ENCODE results near the gene SMIM29.
"Not testable (repeated sequence)": the region's sequence is repeated elsewhere in the genome, so short reads cannot be mapped to it uniquely, and the experiment has no call there.

Gene SMIM29

DNA sequence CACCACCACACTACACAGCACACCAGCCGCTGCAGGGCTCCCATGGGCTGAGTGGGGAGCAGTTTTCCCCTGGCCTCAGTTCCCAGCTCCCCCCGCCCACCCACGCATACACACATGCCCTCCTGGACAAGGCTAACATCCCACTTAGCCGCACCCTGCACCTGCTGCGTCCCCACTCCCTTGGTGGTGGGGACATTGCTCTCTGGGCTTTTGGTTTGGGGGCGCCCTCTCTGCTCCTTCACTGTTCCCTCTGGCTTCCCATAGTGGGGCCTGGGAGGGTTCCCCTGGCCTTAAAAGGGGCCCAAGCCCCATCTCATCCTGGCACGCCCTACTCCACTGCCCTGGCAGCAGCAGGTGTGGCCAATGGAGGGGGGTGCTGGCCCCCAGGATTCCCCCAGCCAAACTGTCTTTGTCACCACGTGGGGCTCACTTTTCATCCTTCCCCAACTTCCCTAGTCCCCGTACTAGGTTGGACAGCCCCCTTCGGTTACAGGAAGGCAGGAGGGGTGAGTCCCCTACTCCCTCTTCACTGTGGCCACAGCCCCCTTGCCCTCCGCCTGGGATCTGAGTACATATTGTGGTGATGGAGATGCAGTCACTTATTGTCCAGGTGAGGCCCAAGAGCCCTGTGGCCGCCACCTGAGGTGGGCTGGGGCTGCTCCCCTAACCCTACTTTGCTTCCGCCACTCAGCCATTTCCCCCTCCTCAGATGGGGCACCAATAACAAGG, 3.6 kb downstream of the SMIM29 start:
- H3K9me3 ChIP-seq (ENCODE audit: control insufficient read depth, insufficient read depth, low read depth, low read length); H3K27ac ChIP-seq (ENCODE audit: low read depth, low read length); H3K27me3 ChIP-seq (ENCODE audit: control insufficient read depth, insufficient read depth, low read length); H3K4me3 ChIP-seq (ENCODE audit: low read depth, low read length); H3K9ac ChIP-seq (ENCODE audit: low read length): not testable (repeated sequence)
- Histone ChIP-seq H3K4me1 (ENCODE audit: control insufficient read depth, insufficient read depth, low read length) (peaks cover 39% of the 10 kb centered on the region), H3K36me3 (ENCODE audit: control insufficient read depth, insufficient read depth, low read length) (peaks cover 49% of the 10 kb centered on the region)

DNA sequence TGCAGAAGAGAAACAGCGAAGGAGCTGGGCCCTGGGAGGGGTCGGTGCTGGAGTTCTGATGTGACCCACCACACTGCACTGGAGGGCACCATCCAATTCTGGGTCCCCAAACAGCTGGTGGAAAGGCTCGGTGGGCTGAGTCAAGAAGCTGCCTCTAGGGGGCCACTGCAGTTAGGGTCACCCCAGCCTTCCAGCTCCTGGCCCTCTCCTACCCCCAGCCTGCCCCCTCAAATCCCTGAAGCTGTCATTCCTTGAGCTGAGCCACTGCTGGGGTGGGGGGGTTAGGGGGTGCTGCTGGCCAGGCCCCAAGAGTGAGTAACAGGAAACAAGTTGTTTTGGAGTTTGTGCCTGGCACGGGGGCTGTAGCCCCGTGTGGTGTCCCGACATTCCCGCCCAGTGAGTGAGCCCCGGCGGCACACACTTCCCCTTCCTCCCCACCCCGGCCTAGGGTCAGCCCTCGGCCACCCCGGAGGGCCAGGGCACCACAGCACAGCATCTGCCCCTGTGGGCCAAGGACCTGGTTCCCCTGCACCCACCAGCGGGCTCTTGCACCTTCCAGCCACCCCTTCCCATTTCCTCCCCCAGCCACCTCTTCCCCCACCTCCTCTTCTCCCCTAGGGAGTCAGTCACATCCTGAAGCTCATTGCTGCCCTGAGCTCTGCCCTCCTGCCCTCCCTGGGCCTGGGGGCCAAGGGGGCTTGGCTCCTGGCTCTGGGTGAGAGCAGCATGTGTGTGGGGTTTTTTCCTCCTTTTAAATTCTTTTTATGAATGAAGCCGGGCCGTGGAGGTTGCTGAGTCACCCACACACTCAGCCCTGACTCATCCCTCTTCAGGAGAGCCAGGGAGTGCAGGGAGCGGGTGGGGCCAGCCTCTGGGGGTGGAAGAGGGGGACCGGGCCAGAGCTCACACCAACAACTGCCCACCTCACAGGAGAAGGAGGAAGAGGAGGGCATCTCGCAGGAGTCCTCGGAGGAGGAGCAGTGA, 4.6 kb downstream of the SMIM29 start:
- peaks cover 48% of the 10 kb centered on the region for H3K4me1 ChIP-seq (ENCODE audit: control insufficient read depth, insufficient read depth, low read length)
- H3K4me3 ChIP-seq (ENCODE audit: low read depth, low read length), result no peak overlapping the region
- no peaks in the 10 kb centered on the region for H3K9me3 ChIP-seq (ENCODE audit: control insufficient read depth, insufficient read depth, low read depth, low read length)
- H3K36me3 ChIP-seq (ENCODE audit: control insufficient read depth, insufficient read depth, low read length), result peaks cover 59% of the 10 kb centered on the region
- H3K9ac ChIP-seq (ENCODE audit: low read length), result peak overlapping the region; percentile 32
- peak overlapping the region; percentile 54; the same call in 1 of the 2 replicates for H3K27ac ChIP-seq (ENCODE audit: low read depth, low read length)
- no peaks in the 10 kb centered on the region for H3K27me3 ChIP-seq (ENCODE audit: control insufficient read depth, insufficient read depth, low read length)

DNA sequence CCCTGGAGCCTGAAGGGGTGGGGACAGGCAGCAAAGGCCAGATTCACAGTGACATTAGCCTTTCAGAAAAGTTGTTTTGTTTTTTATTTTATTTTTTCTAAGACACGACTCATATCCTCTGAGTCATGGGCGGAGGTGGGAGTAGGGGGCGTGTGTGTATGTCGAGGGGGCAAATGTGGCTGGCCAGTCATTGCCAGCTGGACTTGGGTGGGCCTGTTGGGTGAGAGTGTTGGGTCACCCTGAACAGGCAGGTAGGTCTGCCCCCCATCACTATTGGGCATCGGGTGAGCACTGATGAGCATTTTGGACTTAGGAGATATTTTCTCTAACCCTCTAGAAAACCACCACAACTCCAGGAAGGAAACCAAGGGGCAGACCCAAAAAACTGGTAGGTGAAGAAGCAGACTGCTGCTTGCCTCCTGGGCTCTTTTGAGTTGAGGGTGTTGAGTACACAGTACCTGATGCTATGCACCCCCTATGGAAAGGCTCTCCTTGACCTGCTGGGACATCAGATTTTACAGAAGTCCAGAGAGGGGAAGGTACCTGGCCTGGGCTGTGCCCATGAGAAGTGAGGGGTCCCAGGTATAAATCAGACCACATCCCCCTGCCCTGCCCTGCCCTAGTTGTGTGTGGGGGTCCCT, 5.6 kb downstream of the SMIM29 start:
- Histone ChIP-seq H3K4me3 (ENCODE audit: low read depth, low read length) (no peak overlapping the region), H3K27ac (ENCODE audit: low read depth, low read length) (peak overlapping the region; percentile 54; the same call in 1 of the 2 replicates), H3K9ac (ENCODE audit: low read length) (peak overlapping the region; percentile 32), H3K4me1 (ENCODE audit: control insufficient read depth, insufficient read depth, low read length) (peaks cover 52% of the 10 kb centered on the region), H3K36me3 (ENCODE audit: control insufficient read depth, insufficient read depth, low read length) (peaks cover 68% of the 10 kb centered on the region), H3K9me3 (ENCODE audit: control insufficient read depth, insufficient read depth, low read depth, low read length) (no peaks in the 10 kb centered on the region), H3K27me3 (ENCODE audit: control insufficient read depth, insufficient read depth, low read length) (no peaks in the 10 kb centered on the region)

DNA sequence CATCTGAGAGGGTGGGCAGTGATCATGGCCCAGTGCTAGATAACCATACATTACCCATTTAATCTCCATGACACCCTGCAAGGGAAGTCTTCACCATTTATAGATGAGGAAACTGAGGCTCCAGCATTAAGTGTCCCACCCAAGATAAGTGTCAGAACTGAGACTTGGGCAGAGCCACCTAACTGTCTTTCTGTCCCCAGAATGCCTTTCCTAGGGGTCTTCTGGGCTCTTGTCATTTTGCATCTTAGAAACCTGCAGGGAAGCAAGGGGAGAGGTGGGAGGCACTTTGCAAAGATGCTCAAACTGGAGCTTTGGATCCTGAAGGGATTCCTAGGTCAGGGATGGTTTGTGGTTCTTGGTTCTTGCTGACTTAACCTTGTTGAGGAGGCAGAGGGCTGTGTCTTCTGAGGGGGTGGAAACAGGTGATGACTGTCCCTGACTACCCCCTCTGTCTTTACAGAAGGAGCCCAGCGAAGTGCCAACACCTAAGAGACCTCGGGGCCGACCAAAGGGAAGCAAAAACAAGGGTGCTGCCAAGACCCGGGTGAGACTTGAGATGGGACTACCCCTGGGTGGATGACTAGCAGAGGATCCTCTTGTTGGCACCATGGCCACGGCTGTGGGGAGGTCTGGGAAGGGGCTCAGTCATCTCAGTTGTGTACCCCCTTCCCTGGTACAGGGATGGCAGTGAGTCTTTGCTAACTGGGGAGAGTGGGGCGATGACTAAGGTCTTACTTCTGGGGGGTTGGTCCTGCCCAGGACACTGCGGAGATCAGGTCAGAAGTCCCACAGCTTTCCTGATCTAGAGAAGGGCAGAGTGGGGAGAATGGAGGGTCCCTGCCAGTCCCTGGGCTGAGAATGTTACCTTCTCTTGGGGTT, 6.3 kb downstream of the SMIM29 start:
- peaks cover 69% of the 10 kb centered on the region for H3K36me3 ChIP-seq (ENCODE audit: control insufficient read depth, insufficient read depth, low read length)
- H3K27ac ChIP-seq (ENCODE audit: low read depth, low read length), result no peak overlapping the region
- H3K27me3 ChIP-seq (ENCODE audit: control insufficient read depth, insufficient read depth, low read length), result no peaks in the 10 kb centered on the region
- H3K4me3 ChIP-seq (ENCODE audit: low read depth, low read length), result no peak overlapping the region
- H3K9ac ChIP-seq (ENCODE audit: low read length), result no peak overlapping the region
- no peaks in the 10 kb centered on the region for H3K9me3 ChIP-seq (ENCODE audit: control insufficient read depth, insufficient read depth, low read depth, low read length)
- H3K4me1 ChIP-seq (ENCODE audit: control insufficient read depth, insufficient read depth, low read length), result peaks cover 49% of the 10 kb centered on the region

DNA sequence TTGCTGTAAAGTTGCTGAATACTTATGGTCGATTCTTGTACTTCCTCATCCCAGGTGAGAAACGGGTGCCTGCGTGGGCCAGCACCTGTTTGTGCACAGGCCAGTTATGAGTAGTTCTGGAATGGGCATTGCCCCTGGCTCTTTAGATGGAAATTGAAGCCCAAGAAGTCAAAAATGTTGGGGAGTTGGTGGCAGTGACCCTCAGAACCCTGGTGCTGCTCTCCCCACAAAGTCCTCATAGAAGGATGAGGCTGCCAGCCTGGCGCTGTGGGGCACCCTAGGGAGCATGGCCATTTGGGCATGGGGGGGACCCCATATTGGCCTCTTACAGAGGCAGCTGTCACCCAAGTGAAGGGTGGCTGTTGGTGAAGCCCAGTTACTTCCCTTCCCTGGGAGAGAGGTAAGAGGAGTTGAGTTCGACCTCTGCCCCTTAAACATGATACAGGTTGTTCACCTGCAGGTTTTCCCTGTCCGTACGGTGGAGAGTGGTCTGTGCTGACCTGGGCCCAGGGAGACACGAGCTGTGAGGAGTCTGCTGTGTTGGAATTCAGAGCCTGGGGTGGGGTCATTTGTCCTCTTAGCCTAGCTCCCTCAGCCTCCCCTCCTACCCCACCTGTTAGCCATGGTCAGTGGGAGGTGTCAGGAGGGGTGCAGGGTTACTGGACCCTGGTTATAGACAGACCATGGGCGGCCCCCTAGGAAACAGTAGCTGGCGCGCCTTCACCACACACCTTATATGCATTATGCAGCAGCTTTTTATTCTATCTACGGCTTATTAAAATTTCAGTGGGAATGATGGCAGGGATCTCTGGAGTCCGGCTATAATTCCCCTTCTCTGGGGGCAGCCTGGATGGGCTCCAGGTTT, 7.2 kb downstream of the SMIM29 start:
- H3K9me3 ChIP-seq (ENCODE audit: control insufficient read depth, insufficient read depth, low read depth, low read length), result no peaks in the 10 kb centered on the region
- H3K27ac ChIP-seq (ENCODE audit: low read depth, low read length), result no peak overlapping the region
- no peak overlapping the region for H3K4me3 ChIP-seq (ENCODE audit: low read depth, low read length)
- peaks cover 69% of the 10 kb centered on the region for H3K36me3 ChIP-seq (ENCODE audit: control insufficient read depth, insufficient read depth, low read length)
- H3K27me3 ChIP-seq (ENCODE audit: control insufficient read depth, insufficient read depth, low read length), result no peaks in the 10 kb centered on the region
- H3K9ac ChIP-seq (ENCODE audit: low read length), result no peak overlapping the region
- peaks cover 47% of the 10 kb centered on the region for H3K4me1 ChIP-seq (ENCODE audit: control insufficient read depth, insufficient read depth, low read length)

DNA sequence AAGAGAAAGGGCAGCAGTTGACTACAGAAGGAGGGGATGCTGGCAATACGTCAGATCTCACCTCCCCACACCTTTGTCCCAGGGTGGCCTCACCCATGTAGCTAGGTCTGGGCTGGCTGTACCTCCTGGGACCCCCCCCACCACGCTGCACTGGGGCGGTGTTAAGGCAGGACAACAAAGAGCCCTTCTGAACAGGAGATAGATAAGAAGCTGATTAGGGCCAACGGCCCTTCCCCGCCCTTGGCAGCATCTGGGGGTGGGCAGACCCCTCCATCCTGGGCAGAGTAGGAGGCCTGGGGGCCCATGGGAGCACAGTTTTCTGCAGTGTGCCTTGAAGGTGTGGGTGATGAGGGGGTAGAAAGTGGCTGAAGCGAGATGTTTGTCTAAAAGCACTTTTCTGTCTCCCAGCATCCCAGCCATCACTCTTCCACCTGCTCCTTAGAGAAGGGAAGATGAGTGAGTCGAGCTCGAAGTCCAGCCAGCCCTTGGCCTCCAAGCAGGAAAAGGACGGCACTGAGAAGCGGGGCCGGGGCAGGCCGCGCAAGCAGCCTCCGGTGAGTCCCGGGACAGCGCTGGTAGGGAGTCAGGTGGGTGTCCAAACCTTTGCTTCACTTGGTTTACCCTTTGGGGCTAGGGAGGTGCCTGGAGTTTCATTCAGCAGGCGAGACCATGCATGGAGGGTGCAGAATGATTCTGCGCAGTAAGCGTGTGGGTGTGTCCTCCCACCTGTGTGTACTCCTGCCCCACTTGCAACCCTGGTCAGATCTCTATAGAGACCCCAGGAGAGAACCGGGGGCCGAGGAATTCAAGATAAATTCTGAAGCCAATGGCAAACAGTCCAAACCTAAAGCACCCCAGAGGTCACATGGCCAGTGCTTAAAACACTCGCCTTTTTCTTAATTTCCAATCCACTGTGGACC, 8.2 kb downstream of the SMIM29 start:
- Histone ChIP-seq H3K9ac (ENCODE audit: low read length) (peak overlapping the region; percentile 96), H3K36me3 (ENCODE audit: control insufficient read depth, insufficient read depth, low read length) (peaks cover 69% of the 10 kb centered on the region), H3K27ac (ENCODE audit: low read depth, low read length) (no peak overlapping the region), H3K27me3 (ENCODE audit: control insufficient read depth, insufficient read depth, low read length) (no peaks in the 10 kb centered on the region), H3K9me3 (ENCODE audit: control insufficient read depth, insufficient read depth, low read depth, low read length) (no peaks in the 10 kb centered on the region), H3K4me1 (ENCODE audit: control insufficient read depth, insufficient read depth, low read length) (peaks cover 51% of the 10 kb centered on the region), H3K4me3 (ENCODE audit: low read depth, low read length) (peak overlapping the region; percentile 98; the same call in 1 of the 2 replicates)

DNA sequence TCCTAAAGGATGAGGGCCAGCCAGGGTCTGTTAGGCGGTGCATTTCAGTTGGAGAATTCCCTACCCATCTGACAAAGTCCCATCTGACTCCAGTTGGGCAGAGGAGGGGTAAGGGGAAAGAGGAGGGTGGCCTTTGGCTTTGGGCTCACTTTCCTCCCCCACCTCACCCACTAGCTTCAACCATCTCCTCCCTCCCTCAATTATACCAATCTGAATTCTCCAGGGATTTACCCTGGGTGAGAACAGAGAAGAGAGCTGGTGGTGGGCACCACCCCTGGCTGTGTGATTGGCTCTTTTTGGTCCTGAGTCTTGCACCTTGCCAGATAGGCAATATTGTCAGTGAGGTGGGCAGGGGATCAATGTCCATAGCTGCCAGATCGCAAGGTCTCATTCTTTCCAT, 8.9 kb downstream of the SMIM29 start:
- peaks cover 51% of the 10 kb centered on the region for H3K4me1 ChIP-seq (ENCODE audit: control insufficient read depth, insufficient read depth, low read length)
- H3K27me3 ChIP-seq (ENCODE audit: control insufficient read depth, insufficient read depth, low read length), result no peaks in the 10 kb centered on the region
- H3K9me3 ChIP-seq (ENCODE audit: control insufficient read depth, insufficient read depth, low read depth, low read length), result no peaks in the 10 kb centered on the region
- peak overlapping the region; percentile 96 for H3K9ac ChIP-seq (ENCODE audit: low read length)
- H3K27ac ChIP-seq (ENCODE audit: low read depth, low read length), result peak overlapping the region; percentile 1; the same call in 1 of the 2 replicates
- peak overlapping the region; percentile 98; the same call in 1 of the 2 replicates for H3K4me3 ChIP-seq (ENCODE audit: low read depth, low read length)
- peaks cover 66% of the 10 kb centered on the region for H3K36me3 ChIP-seq (ENCODE audit: control insufficient read depth, insufficient read depth, low read length)

DNA sequence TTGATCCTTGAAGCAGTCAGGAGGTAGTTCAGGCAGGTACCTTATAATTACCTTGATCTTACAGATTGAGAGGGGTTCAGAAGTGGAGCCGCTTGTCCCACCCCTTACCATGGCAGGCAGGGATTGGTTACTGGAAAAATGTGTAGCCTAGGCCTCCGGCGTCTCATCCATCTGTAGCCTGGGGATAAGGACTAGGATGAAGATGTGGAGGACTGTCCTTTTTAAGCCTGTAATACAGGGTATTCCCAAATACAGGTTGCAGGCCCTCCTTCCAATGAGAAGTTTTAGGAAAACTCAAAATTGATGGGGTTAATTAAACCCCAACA, 9.3 kb downstream of the SMIM29 start:
- peaks cover 56% of the 10 kb centered on the region for H3K4me1 ChIP-seq (ENCODE audit: control insufficient read depth, insufficient read depth, low read length)
- peaks cover 63% of the 10 kb centered on the region for H3K36me3 ChIP-seq (ENCODE audit: control insufficient read depth, insufficient read depth, low read length)
- peak overlapping the region; percentile 1; the same call in 1 of the 2 replicates for H3K27ac ChIP-seq (ENCODE audit: low read depth, low read length)
- no peaks in the 10 kb centered on the region for H3K27me3 ChIP-seq (ENCODE audit: control insufficient read depth, insufficient read depth, low read length)
- H3K9ac ChIP-seq (ENCODE audit: low read length), result peak overlapping the region; percentile 96
- no peaks in the 10 kb centered on the region for H3K9me3 ChIP-seq (ENCODE audit: control insufficient read depth, insufficient read depth, low read depth, low read length)
- H3K4me3 ChIP-seq (ENCODE audit: low read depth, low read length), result peak overlapping the region; percentile 98
